GM19193 (cell line): ENCODE results near the gene PGR.

Experiments used
- POLR2A ChIP-seq: IDR thresholded peaks from 4 replicates; pipeline ENCODE4 v1.6.1; 2011; ENCODE audit not compliant: insufficient read depth, insufficient read length; ENCODE audit errors: extremely low read depth

The PGR gene

DNA sequence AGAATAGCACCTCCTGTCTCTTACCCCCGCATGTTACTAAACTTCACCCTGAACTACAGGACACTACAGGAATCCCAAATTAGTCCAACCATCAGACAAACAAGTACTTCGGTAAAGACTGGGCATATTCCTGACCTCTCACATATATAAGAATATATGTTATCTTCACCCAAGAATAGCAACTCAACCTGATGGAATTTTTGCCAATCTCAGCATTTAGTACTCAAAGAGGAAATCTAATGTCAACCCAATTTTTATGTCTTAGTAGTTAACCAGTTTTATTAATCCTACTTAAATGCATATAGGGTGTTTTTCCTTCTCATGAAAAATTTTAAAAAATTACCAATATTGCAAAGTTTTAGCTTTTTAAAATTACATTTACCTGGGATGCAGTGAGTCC is 26.2 kb downstream of the PGR start:
- TF ChIP-seq POLR2A, result no peak

DNA sequence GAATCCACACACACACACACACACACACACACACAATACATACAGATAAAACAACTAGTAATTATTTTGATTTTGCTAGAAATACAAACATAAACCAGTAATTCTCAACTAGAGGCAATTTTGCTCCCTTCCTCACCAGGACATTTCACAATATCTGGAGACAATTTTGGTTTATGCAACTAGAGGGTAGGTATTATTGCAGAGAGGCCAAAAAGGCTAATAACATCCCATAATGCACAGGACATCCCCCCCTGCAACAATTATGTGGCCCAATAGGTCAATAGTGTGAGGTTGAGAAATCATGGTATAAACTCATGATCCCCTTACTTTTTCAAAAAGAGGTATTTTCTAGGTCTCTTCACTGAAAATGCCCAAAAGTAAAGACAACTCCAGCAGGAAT is 29.0 kb downstream of the PGR start:
- TF ChIP-seq POLR2A, result no peak

DNA sequence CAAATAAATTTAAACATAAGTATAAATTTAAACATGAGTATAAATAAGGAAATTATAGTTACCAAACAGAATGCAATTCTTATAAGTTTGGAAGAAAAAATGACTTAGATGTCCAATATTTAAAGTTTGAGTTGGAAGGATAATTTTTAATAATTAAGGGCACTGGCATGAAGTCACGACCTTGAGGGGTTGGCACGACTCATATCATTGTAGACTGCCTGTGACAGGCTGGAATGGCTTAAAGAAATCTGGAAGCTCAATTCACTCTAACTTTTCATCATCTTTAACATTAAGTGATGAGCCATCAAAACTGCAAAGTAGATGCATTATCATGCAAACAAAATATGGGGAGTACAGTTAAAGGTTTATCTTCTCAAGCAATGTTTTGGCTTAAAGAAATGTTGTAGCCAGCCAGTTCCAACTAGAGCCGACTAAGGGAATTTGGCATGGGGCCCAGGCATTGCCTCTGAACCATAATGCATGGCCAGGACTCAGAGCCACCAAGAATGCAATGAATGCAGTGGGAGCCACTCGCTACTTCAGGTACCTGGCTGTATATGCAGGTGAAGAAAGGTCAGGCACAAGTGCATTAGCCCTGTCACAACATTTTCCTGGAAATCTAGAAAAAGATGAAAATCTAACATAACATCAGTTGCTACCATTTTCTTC is 33.4 kb downstream of the PGR start:
- TF ChIP-seq POLR2A, result no peak

DNA sequence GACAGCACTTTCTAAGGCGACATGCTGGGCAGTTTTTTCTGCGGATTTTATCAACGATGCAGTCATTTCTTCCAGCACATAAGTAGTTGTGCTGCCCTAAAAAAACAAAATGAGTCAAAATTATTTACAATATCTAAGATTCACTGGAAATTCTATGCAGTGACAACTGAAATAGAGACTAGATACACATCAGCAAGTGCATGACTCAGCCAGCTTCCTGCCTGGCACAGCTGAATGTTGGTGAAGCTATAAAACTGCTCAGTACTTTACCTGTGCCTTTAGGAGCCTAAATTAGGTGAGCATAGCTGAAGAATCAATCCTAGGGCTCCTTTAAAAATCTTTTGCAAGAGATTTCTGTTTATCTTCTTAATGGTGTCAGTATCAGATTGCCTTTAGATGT is 37.8 kb downstream of the PGR start:
- TF ChIP-seq POLR2A, result no peak

DNA sequence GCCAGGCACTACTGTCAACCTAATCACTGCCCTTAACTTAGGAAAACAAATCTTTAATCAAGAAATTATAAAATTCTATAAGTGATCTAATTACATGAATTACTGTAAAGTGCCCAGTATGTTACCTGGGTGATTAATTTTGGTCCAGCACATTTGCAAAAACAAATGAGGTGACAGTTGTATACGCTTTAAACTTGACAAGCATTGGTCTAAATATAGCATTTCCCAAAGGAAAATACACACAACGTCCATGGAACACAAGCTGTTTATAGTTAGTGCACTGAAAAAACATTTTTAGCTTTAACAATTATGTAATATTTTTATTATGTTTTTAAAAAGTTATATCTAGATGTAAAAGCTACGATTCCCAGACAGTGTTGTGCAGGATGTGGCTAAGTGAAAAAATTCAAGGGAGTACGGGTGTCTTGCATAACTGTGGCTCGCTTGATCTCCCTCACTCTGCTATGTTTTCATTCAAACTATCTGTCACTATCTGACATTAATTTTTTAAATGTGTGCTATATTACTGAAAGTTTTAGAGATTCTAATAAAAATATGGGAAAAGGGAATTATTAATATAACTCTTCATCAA is 38.8 kb downstream of the PGR start:
- no peak for TF ChIP-seq POLR2A

DNA sequence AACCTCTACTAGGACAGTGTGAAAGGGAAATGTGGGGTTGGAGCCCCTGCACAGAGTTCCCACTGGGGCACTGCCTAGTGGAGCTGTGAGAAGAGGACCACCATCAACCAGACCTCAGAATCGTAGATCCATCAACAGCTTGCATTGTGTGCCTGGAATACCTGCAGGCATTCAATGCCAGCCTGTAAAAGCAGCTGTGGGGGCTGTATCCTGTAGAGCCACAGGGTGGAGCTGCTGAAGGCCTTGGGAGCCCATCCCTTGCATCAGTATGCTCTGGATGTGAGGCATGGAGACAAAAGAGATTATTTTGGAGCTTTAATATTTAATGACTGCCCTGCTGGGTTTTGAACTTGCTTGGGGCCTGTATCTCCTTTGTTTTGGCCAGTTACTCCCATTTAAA is 46.3 kb downstream of the PGR start:
- TF ChIP-seq POLR2A, result no peak

DNA sequence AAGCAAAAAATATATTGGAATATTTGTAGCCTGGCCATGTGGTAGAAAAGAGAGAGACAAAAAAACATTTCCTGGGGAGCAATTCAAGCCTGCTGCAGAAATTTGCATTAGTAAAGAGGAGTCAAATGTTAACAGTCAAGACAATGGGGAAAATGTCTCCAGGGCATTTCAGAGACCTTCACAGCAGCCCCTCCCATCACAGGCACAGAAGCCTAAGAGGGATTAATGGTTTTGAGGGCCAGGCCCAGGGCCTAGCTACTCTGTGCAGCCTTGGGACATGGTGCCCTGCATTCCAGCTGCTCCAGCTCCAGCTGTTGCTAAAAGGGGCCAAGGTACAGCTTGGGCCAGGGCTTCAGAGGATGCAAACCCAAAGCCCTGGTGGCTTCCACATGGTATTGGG is 46.8 kb downstream of the PGR start:
- no peak for TF ChIP-seq POLR2A

DNA sequence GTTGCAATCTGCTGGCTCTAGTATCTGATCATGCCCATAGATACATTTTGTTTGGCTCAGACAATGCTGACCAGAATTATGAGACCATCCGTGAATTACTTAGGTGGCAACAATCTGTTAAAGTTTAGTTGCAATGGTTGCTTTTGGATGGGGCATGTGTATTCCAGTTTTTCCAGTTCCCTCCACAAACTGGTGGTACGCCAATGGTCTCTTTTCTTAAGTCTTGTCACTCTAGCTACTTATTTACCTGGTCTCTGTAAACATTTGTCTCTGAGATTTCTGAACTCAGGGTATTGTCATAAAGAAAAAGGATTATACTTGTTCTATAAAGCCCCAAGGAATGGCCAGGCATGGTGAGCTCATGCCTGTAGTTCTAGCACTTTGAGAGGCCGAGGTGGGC is 65.9 kb downstream of the PGR start:
- TF ChIP-seq POLR2A, result no peak

DNA sequence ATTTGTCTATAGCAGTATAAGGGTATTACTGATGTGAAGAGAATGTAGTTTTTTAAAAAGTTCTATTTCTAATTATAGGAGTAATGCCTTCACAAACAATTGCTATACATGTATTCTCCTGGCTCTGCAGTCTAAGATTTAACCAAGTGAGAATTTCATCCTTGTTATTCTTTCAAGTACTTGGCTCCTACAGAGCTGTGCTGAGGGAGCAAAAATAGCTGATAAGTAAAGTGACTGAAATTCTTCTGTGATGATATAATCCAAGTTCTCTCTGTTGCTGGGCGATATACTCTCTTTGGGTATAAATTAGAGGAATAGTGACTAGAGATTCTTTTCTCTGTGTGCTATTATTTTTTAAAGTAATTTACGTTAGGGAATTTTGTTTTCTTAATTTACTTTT is 68.0 kb downstream of the PGR start:
- no peak for TF ChIP-seq POLR2A

DNA sequence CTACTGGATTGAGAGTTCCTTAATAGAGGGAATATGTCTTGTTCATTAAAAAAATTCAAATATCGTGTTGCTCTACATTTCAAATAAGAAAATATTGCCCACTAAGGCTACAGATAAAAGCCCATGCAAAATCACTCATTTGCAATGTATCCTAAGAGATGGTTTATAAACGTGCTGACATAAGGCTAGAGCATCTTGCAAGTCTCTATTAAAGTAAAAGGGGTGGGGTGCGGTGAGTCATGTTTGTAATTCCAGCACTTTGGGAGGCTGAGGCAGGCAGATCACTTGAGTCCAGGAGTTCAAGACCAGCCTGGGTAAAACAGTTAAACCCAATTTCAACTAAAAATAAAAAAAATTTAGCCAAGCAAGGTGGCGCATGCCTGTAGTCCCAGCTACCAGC is 70.3 kb downstream of the PGR start:
- TF ChIP-seq POLR2A, result no peak

DNA sequence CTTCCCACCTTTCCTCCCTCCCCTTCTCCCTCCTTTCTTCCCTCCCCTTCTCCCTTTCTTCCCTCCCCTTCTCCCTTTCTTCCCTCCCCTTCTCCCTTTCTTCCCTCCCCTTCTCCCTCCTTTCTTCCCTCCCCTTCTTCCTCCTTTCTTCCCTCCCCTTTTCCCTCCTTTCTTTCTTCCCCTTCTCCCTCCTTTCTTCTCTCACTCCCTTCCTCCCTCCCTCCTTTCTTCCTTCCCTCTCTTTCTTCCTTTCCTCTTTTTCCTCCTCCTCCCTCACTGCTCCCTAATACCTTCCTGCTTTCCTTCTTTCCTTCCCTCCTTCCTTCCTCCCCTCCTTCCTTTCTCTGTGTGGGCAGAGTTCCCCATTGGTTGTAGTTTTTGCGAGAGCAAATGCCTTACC is 76.1 kb downstream of the PGR start:
- TF ChIP-seq POLR2A, result no peak

DNA sequence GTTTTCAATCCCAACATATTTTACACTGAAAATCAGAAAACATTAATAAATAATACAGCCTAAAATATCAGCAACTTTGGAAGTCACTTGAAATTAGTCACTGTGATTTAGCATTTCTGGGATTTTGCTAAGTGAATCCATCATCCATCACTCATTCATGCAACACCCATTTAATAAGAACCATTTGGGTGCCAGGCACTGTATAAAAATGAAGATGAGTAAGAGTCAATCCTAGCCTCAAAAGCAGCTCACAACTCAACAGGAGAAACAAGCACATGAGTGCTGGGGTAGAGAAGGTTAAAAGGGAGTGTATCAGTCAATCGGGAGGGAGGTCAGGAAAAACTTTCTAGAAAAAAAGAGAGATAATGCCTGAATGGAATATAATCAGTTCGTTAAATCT is 77.9 kb downstream of the PGR start:
- no peak for TF ChIP-seq POLR2A

DNA sequence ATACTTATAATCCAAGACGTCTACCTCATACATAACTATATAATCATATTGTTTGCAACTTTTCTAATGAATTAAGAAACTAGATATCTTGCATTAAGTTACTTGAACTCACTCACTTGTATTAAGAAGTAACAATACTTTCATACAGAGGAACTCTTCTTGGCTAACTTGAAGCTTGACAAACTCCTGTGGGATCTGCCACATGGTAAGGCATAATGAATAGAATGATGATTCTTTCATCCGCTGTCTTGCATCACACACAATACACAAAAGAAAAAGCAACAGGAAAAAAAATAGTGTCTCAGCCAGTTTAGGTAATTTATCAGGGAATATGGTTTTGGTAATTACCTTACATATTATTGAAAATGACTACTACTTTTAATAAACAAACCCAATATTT is 79.8 kb downstream of the PGR start:
- no peak for TF ChIP-seq POLR2A

DNA sequence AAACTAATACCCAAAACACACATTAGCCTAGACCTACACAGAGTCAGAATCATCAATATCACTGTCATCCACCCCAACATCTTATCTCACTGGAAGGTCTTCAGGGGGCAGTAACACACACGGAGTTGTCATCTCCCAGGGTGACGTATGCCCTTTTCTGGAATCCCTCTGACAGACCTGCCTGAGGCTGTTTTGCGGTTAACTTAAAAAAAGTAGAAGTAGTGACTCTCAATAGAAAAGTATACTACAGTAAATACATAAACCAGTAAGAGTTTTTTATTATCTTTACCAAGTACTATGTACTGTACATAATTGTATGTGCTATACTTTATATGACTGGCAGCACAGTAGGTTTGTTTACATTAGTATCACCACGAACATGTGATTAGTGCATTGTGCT is 80.5 kb downstream of the PGR start:
- no peak for TF ChIP-seq POLR2A

DNA sequence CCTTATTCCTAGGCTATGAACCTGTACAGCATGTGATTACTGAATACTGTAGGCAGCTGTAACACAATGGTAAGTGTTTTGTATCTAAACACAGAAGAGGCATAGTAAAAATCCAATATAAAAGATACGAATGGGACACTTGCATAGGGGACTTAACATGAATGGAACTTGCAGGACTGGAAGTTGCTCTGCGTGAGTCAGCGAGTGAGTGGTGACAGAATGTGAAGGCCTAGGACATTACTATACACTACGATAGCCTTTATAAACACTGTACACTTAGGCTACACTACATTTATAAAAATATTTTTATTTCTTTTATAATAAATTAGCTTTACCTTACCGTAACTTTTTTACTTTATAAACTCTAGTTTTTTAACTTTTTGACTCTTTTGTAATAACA is 81.1 kb downstream of the PGR start:
- no peak for TF ChIP-seq POLR2A

DNA sequence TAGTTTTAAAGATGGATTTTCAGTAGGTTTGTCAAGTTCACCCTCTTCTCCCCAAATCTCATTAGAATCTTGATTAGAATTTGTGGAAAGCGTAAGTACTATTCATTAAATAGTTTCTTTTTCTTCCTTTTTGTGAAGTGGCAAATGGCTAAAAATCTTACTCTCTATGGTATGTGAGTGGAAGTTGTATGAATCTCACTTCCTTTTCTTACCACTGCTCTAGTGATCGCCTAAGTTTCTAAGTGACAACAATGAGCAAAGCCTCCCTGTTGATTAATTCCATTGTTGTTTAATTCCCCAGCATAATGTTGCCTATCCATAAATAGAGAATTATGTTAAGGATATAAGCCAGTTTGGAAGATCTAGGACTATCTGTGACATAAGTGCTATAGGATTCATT is 82.7 kb downstream of the PGR start:
- no peak for TF ChIP-seq POLR2A

DNA sequence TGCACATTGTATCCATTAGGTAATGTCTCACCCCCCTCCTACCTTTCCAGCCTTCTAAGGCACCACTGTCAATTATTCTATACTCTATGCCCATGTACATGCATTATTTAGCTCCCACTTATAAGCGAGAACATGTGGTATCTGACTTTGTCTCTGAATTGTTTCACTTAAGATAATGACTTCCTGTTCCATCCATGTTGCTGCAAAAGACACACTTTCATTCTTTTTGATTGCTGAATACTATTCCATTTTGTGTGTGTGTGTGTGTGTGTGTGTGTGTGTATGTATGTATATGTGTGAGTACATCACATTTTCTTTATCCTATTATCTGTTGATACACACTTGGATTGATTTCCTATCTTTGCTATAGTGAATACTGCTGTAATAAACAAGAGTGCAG is 84.2 kb downstream of the PGR start:
- TF ChIP-seq POLR2A, result no peak
